Testis (tissue), 3 donors: ENCODE measurements around the gene CAMK2D. TPM values are rescaled to one million over a fixed set of nuclear protein-coding genes. Genes with fewer than 3 reads are reported as not detected.
A peak's percentile ranks its signal among the peaks of the same experiment; 100 is the strongest.

ENCODE experiments used
- DNase-seq: peaks from one replicate; pipeline ENCODE4 v3.0.0-alpha.2; 2019
- H3K27ac ChIP-seq, 2 donors: fragments of 200-600 bp; sonication (generic); one replicate each; pipeline ENCODE4 v1.5.1; 2019
- H3K27me3 ChIP-seq: fragments of 200-600 bp; sonication (generic); one replicate; pipeline ENCODE4 v1.5.1; 2019
- H3K36me3 ChIP-seq: fragments of 200-600 bp; sonication (generic); one replicate; pipeline ENCODE4 v1.5.1; 2017; ENCODE audit warnings: low read depth; ENCODE audit errors: missing control alignments
- H3K4me1 ChIP-seq: fragments of 200-600 bp; sonication (generic); one replicate; pipeline ENCODE4 v1.5.1; 2019
- H3K4me3 ChIP-seq, 2 donors: fragments of 200-600 bp; sonication (generic); one replicate each; pipeline ENCODE4 v1.5.1; 2017 to 2019
- H3K9me3 ChIP-seq: fragments of 200-600 bp; sonication (generic); one replicate; pipeline ENCODE4 v1.5.1; 2017
- POLR2A ChIP-seq: fragments of 450-650 bp; IDR thresholded peaks from one replicate; pipeline ENCODE4 v1.6.1; 2017; ENCODE audit warnings: antibody characterized with exemption, mild to moderate bottlenecking, moderate library complexity
- WGBS, 2 donors: methylation state at CpG; one replicate each; pipeline ENCODE4 v1.1.5; 2018; 5-methylcytosine and 5-hydroxymethylcytosine counted together
- intact Hi-C: fragments of 100-400 bp; cut with DNase I; formaldehyde crosslinking; loops from one replicate; pipeline ENCODE4 v1.15.1; 2023; ENCODE audit warnings: low total_unique reads
- polyA plus RNA-seq: library from polyadenylated mRNA; stranded (reverse); fragments of 350-450 nt; fragmentation: Illumina TruSeq; extraction: RNeasy Lipid Tissue Mini Kit (QIAGEN cat#74804); gene quantifications from one replicate; pipeline ENCODE4 v1.2.3, GENCODE V29; 2014; ENCODE audit warnings: low read depth, low replicate concordance; ENCODE audit not compliant: insufficient read depth
- total RNA-seq, 2 donors: library from RNA; depleted of rRNA; stranded (reverse); fragments of >200 nt; gene quantifications; one replicate each; pipeline ENCODE4 v1.2.3, GENCODE V29; 2016
- TF ChIP-seq, protein P1 (sequence below), 3 experiments: fragments of 450-650 bp in 2 of 3; fragments of 200-600 bp in 1 of 3; sonication (generic) in 1 of 3; IDR thresholded peaks; one replicate each; pipeline ENCODE4 v1.5.1; 2016 to 2019; ENCODE audit warnings: antibody characterized with exemption in 3 of 3, mild to moderate bottlenecking in 2 of 3, moderate library complexity in 1 of 3

CAMK2D gene
- total and polyA plus RNA-seq, 3 donors from 2014 or later = 31.2 to 88.1 (median 72.4) TPM

DNA sequence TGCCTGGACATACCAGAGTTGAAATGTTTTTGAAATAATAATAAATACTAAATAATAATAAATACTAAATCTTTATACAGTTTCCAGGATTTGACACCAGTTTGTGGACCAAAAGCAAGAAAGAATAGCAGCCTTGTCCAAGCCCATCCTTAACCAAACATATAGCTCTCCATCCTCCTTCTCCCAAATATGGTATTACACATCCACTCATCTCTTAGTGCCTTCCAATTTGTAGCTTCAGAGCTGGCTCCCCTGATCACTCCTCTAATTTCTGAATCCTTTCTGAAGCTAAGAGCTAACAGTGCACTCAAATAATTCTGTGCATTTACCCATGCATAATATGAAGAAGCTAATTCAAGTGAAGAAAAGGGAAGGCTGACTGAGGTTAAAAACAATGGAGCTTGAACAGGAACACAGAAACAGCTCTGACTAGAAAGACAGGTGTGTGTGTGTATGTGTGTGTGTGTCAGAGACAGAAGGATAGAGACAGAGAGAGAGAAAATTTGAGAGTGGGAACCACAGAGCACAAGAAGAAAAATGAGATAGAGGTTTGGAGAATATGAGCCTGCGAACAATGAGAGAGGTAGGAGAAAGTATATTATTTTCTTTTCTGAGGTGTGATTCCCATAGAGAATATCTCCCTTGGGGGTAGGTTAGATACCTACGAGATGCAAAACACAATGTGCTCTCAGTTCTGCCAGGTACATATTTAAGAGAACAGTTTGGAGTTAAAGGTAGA is 123.5 kb downstream of the CAMK2D start:
- Histone ChIP-seq H3K9me3 (no peaks in the 10 kb centered on the region), H3K4me3 (no peak overlapping the region), H3K4me1 (peaks cover 24% of the 10 kb centered on the region), H3K36me3 (no peaks in the 10 kb centered on the region), H3K27me3 (no peaks in the 10 kb centered on the region), H3K27ac (no peak overlapping the region)
- intact Hi-C loops = no loop called here
- no peak for DNase-seq
- 88 to 89% methylated on average over 2 of the region's 2 CpGs for WGBS, 2 donors
- TF ChIP-seq, protein P1, sequence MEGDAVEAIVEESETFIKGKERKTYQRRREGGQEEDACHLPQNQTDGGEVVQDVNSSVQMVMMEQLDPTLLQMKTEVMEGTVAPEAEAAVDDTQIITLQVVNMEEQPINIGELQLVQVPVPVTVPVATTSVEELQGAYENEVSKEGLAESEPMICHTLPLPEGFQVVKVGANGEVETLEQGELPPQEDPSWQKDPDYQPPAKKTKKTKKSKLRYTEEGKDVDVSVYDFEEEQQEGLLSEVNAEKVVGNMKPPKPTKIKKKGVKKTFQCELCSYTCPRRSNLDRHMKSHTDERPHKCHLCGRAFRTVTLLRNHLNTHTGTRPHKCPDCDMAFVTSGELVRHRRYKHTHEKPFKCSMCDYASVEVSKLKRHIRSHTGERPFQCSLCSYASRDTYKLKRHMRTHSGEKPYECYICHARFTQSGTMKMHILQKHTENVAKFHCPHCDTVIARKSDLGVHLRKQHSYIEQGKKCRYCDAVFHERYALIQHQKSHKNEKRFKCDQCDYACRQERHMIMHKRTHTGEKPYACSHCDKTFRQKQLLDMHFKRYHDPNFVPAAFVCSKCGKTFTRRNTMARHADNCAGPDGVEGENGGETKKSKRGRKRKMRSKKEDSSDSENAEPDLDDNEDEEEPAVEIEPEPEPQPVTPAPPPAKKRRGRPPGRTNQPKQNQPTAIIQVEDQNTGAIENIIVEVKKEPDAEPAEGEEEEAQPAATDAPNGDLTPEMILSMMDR (IDR thresholded peaks at IDR 0.05) = no peak
- TF ChIP-seq POLR2A = no peak

DNA sequence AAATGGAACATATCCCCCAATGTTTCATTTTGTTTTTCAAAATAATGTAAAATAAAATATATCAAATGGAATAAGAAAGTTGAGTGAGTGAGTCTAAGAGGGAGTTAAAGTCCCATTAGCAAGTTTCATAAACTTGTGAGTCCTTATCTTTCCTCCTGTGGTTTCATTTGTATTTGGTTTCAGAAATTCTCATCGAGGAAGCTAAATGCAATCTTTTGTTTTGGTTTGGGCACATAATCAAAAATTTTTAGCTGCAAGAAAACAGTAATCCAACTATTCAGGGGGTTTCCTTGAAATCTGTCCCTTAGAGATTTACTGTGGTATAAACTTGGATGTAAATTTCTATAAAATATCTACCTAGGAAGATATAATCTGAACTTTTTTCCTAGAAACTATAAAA is 124.2 kb downstream of the CAMK2D start:
- H3K27ac ChIP-seq = peak overlapping the region in 1 of 2 donors; percentile 31
- intact Hi-C loops = no loop called here
- WGBS, 2 donors = 16 to 35% methylated on average over 1 of the region's 1 CpG
- H3K4me1 ChIP-seq = peaks cover 20% of the 10 kb centered on the region
- H3K4me3 ChIP-seq = no peak overlapping the region
- no peak for DNase-seq
- H3K9me3 ChIP-seq = no peaks in the 10 kb centered on the region
- no peaks in the 10 kb centered on the region for H3K27me3 ChIP-seq
- no peak for TF ChIP-seq POLR2A
- TF ChIP-seq, protein P1 (IDR thresholded peaks at IDR 0.05) = no peak
- no peaks in the 10 kb centered on the region for H3K36me3 ChIP-seq

DNA sequence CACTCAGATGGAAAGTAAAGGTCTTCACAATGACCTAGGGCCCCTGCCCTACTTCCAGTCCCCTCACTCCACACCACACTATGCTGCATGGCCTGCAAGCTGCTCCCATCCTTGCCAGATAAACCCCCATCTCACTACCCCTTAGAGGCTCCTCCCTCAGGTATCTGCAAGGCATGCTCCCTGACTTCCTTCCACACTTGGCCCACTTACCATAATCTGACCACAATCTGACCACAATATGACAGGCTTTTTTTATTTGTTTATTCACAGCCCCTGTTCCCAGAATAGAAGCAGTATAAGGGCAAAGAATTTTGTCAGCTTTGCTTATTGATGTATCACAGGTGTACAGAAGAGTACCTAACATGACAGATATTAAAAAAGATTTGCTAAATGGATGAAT is 124.7 kb downstream of the CAMK2D start:
- H3K9me3 ChIP-seq = no peaks in the 10 kb centered on the region
- peaks cover 19% of the 10 kb centered on the region for H3K4me1 ChIP-seq
- intact Hi-C loops = no loop called here
- H3K36me3 ChIP-seq = no peaks in the 10 kb centered on the region
- DNase-seq = no peak
- H3K27ac ChIP-seq = peak overlapping the region in 1 of 2 donors; percentile 31
- H3K27me3 ChIP-seq = no peaks in the 10 kb centered on the region
- TF ChIP-seq, protein P1 (IDR thresholded peaks at IDR 0.05) = no peak
- no peak for TF ChIP-seq POLR2A
- H3K4me3 ChIP-seq = no peak overlapping the region

DNA sequence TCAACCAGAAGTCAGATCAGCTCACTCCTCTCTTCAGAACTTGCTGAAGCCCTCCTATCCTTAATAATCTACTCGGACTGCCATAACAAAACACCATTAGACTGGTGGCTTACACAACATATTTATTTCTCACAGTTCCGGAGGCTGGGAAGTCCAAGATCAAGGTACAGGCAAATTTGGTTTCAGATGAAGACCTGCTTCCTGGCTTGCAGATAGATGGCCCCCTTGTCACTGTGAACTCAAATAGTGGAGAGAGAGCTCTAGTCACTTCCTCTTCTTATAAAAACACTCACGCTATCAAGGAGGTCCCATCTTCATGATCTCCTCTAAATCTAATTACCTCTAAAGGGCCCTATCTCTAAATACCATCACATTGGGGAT is 125.1 kb downstream of the CAMK2D start:
- TF ChIP-seq, protein P1 (IDR thresholded peaks at IDR 0.05) = no peak
- no peak for TF ChIP-seq POLR2A
- WGBS, 2 donors = 87 to 91% methylated on average over 3 of the region's 3 CpGs
- Histone ChIP-seq H3K36me3 (no peaks in the 10 kb centered on the region), H3K27ac (peak overlapping the region; percentile 4 to 31), H3K27me3 (no peaks in the 10 kb centered on the region), H3K9me3 (no peaks in the 10 kb centered on the region), H3K4me3 (no peak overlapping the region), H3K4me1 (peaks cover 19% of the 10 kb centered on the region)
- intact Hi-C loops = no loop called here
- no peak for DNase-seq
